OCI-LY3 (cell line): ENCODE results near the gene PERCC1.

Source experiments
- H2AFZ ChIP-seq: fragments of 200-600, 300-600 bp; shearing (Covaris generic); 2 replicates; pipeline ENCODE4 v1.6.0; 2014; ENCODE audit warnings: antibody characterized with exemption, low read depth, low read length
- H3K27ac ChIP-seq: fragments of 200-600, 300-600 bp; sonication (generic); 2 replicates; pipeline ENCODE4 v1.5.1; 2014; ENCODE audit warnings: mild to moderate bottlenecking, low read length, moderate library complexity, mixed read lengths
- H3K27me3 ChIP-seq: fragments of 200-600, 300-600 bp; sonication (generic); 2 replicates; pipeline ENCODE4 v1.6.1; 2014; ENCODE audit warnings: low read depth, low read length, mixed read lengths
- H3K36me3 ChIP-seq: fragments of 200-600, 300-600 bp; sonication (generic); replicated peaks from 2 replicates; pipeline ENCODE3; 2014; ENCODE audit warnings: low read depth, low read length, mixed read lengths
- H3K4me1 ChIP-seq: fragments of 300-600, 200-600 bp; sonication (generic); 2 replicates; pipeline ENCODE4 v1.6.1; 2014; ENCODE audit warnings: low read length, mixed read lengths
- H3K4me2 ChIP-seq: fragments of 200-600, 300-600 bp; sonication (generic); 2 replicates; pipeline ENCODE4 v1.6.1; 2014; ENCODE audit warnings: low read length, mixed read lengths
- H3K4me3 ChIP-seq: fragments of 300-600, 200-600 bp; sonication (generic); 2 replicates; pipeline ENCODE4 v1.5.1; 2014; ENCODE audit warnings: antibody characterized with exemption, mild to moderate bottlenecking, low read length, moderate library complexity
- H3K79me2 ChIP-seq: fragments of 300-600, 200-600 bp; shearing (Covaris generic); 2 replicates; pipeline ENCODE4 v1.6.1; 2014; ENCODE audit warnings: mild to moderate bottlenecking, low read length, mixed read lengths
- H3K9ac ChIP-seq: fragments of 300-600, 200-600 bp; shearing (Covaris generic); 2 replicates; pipeline ENCODE4 v1.6.0; 2014; ENCODE audit warnings: mild to moderate bottlenecking, low read length, moderate library complexity
- H3K9me3 ChIP-seq: fragments of 200-600, 300-600 bp; shearing (Covaris generic); 2 replicates; pipeline ENCODE4 v1.6.1; 2014; ENCODE audit warnings: low read length, mixed read lengths; ENCODE audit not compliant: insufficient read depth
- H4K20me1 ChIP-seq: fragments of 200-600, 300-600 bp; sonication (generic); 2 replicates; pipeline ENCODE4 v1.6.1; 2016; ENCODE audit warnings: low read length, mixed read lengths; ENCODE audit not compliant: insufficient read depth
- EZH2phosphoT487 ChIP-seq: fragments of 200-600 bp; shearing (Covaris generic); IDR thresholded peaks from 2 replicates; pipeline ENCODE4 v1.6.1; 2018; ENCODE audit warnings: antibody characterized with exemption, mixed run types, low read depth
- TF ChIP-seq, protein P1 (sequence below): fragments of 200-600, 300-600 bp; sonication (generic); IDR thresholded peaks from 2 replicates; pipeline ENCODE4 v1.5.1; 2014; ENCODE audit warnings: antibody characterized with exemption, low read length, low read depth

PERCC1 gene

DNA sequence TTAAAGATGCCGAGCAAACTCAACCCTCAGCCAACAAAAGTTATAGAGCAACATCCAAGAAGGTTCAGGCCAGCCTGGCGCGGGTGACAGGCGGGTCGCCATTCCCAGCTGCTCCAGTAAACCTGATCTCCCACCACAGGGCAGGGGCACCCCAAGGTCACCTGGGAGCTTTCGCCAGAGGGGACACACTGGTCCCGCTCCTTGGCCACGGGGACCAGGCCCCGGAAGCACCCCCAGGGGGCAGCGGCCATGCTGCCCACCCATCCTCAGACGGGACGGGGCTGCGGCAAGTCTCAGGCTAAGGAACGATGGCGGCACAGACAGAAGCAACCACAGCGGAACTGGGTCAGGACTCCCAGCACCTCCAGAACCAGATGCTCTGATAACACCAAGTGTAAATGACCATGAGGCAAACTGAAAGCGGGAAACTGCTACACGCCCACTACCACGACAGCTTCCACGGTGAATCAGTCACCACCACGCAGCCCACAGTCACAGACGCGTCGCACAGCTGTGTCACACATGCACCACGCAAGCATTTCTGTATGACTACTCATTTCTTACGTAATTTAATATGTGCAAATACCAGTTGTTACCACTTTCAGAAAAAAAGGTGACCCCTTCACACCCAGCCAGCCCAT, 27.6 kb downstream of the PERCC1 start:
- Histone ChIP-seq H3K9ac (no peak overlapping the region), H3K36me3 (no peaks in the 10 kb centered on the region), H3K27ac (no peak overlapping the region), H2AFZ (no peak overlapping the region), H3K27me3 (no peaks in the 10 kb centered on the region), H3K4me3 (no peak overlapping the region), H3K4me2 (no peak overlapping the region), H3K9me3 (no peaks in the 10 kb centered on the region), H4K20me1 (no peaks in the 10 kb centered on the region), H3K79me2 (no peaks in the 10 kb centered on the region), H3K4me1 (peaks cover 6% of the 10 kb centered on the region; the same call in 1 of the 2 replicates)
- TF ChIP-seq, protein P1, sequence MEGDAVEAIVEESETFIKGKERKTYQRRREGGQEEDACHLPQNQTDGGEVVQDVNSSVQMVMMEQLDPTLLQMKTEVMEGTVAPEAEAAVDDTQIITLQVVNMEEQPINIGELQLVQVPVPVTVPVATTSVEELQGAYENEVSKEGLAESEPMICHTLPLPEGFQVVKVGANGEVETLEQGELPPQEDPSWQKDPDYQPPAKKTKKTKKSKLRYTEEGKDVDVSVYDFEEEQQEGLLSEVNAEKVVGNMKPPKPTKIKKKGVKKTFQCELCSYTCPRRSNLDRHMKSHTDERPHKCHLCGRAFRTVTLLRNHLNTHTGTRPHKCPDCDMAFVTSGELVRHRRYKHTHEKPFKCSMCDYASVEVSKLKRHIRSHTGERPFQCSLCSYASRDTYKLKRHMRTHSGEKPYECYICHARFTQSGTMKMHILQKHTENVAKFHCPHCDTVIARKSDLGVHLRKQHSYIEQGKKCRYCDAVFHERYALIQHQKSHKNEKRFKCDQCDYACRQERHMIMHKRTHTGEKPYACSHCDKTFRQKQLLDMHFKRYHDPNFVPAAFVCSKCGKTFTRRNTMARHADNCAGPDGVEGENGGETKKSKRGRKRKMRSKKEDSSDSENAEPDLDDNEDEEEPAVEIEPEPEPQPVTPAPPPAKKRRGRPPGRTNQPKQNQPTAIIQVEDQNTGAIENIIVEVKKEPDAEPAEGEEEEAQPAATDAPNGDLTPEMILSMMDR, result no peak

DNA sequence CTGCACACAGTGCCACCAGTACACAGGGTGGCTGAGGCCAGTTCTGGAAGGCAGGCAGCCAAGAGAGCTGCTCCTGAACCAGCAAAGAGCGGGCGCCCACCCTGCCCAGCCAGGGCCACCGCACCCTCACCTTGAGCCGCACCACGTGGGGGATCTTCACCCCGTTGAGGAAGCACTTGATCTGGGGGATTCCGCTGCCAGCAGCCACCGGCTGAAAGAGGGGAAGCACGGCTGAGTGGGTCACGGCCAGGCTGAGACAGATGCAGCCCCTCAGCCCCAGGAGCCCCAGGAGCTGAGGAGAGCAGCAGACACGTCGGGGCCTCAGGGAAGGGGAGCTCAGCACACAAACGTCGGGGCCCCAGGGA, 28.1 kb downstream of the PERCC1 start:
- H3K79me2 ChIP-seq, result no peaks in the 10 kb centered on the region
- TF ChIP-seq EZH2phosphoT487, result no peak
- TF ChIP-seq, protein P1, result no peak
- H3K27ac ChIP-seq, result no peak overlapping the region
- no peak overlapping the region for H3K4me2 ChIP-seq
- peaks cover 6% of the 10 kb centered on the region; the same call in 1 of the 2 replicates for H3K4me1 ChIP-seq
- no peaks in the 10 kb centered on the region for H3K36me3 ChIP-seq
- no peak overlapping the region for H3K4me3 ChIP-seq
- H3K9me3 ChIP-seq, result no peaks in the 10 kb centered on the region
- no peak overlapping the region for H3K9ac ChIP-seq
- H2AFZ ChIP-seq, result no peak overlapping the region
- no peaks in the 10 kb centered on the region for H3K27me3 ChIP-seq
- H4K20me1 ChIP-seq, result no peaks in the 10 kb centered on the region

DNA sequence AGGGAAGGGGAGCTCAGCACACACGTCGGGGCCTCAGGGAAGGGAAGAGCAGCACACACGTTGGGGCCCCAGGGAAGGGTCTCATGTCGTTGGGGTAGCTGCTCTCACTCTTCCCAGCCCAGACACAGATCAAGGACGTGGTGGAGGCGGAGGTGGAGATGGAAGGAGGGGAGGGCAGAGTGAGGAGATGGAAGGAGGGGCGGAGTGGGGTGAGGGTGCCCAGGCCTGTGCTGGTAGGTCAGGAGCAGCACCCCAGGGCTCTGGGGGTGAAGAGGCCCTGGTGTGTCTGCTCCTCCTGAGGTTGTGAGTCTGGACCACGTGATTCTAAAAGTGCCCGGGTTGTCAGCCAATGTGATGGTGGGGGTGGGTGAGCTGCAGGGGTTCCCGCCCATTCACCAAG, 29.1 kb downstream of the PERCC1 start:
- H3K4me3 ChIP-seq, result no peak overlapping the region
- H3K4me2 ChIP-seq, result no peak overlapping the region
- H3K27me3 ChIP-seq, result no peaks in the 10 kb centered on the region
- no peaks in the 10 kb centered on the region for H4K20me1 ChIP-seq
- H2AFZ ChIP-seq, result no peak overlapping the region
- H3K9me3 ChIP-seq, result no peaks in the 10 kb centered on the region
- H3K4me1 ChIP-seq, result peaks cover 6% of the 10 kb centered on the region; the same call in 1 of the 2 replicates
- TF ChIP-seq, protein P1, result no peak
- no peak for TF ChIP-seq EZH2phosphoT487
- H3K79me2 ChIP-seq, result no peaks in the 10 kb centered on the region
- H3K9ac ChIP-seq, result no peak overlapping the region
- no peak overlapping the region for H3K27ac ChIP-seq
- H3K36me3 ChIP-seq, result no peaks in the 10 kb centered on the region

DNA sequence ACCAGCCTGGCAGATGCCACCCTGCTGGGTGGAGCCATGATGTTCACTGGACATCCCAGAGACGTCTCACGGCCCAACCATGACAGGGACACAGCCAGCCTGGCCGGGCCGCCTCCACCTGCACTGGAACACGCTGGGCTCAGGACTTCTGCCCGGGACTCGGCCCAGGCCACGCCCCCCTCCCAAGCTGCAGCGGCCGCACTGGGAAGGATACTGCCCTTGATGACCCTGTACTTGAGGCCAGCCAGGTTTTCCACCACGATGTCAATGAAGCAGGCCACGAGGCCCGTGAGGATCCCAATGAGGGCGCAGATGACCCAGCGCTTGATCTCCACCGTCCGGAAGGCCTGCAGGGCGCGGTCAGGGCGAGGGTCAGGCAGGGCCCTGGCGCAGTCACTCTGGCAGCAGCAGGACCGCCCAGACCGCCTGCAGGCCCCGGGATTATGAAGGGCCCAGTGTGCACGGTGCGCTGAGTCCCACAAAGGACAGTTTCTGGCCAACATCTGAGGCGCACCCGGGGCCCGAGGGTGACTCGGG, 29.8 kb downstream of the PERCC1 start:
- Histone ChIP-seq H3K4me3 (no peak overlapping the region), H3K9me3 (no peaks in the 10 kb centered on the region), H3K4me1 (peaks cover 6% of the 10 kb centered on the region; the same call in 1 of the 2 replicates), H3K9ac (no peak overlapping the region), H3K36me3 (no peaks in the 10 kb centered on the region), H3K4me2 (no peak overlapping the region), H2AFZ (no peak overlapping the region), H3K79me2 (no peaks in the 10 kb centered on the region), H4K20me1 (no peaks in the 10 kb centered on the region), H3K27me3 (no peaks in the 10 kb centered on the region), H3K27ac (no peak overlapping the region)
- no peak for TF ChIP-seq EZH2phosphoT487
- TF ChIP-seq, protein P1, result no peak
